ENCODE data around the gene RNF13.

The RNF13 gene

GRCh38 chr3:149983628-149984027 is 170.6 kb downstream of the RNF13 start:
- DNase-seq (ENCODE audit: low spot score) (no peak), FAIRE-seq (no peak)

GRCh38 chr3:149989307-149989706 is 176.3 kb downstream of the RNF13 start:
- no peak for FAIRE-seq
- no peak for DNase-seq (ENCODE audit: low spot score)

- FAIRE-seq (no peak), DNase-seq (ENCODE audit: low spot score) (no peak)
These were observed 177.5 kb downstream of the RNF13 start for GRCh38 chr3:149990423-149990948.

GRCh38 chr3:149992416-149993058 is 179.5 kb downstream of the RNF13 start:
- no peak for DNase-seq (ENCODE audit: low spot score)
- no peak for FAIRE-seq

- FAIRE-seq, result no peak
These were observed 185.9 kb downstream of the RNF13 start for GRCh38 chr3:149998946-149999345.

GRCh38 chr3:149999421-149999820 is 186.4 kb downstream of the RNF13 start:
- DNase-seq (ENCODE audit: low spot score), result no peak
- FAIRE-seq, result no peak

More at GRCh38 chr3:149998946-149999345, 185.9 kb downstream of the RNF13 start:
- DNase-seq (ENCODE audit: low spot score), result no peak

GRCh38 chr3:150000641-150001040 is 187.6 kb downstream of the RNF13 start:
- DNase-seq (ENCODE audit: low spot score), result no peak
- no peak for FAIRE-seq

GRCh38 chr3:150005243-150006112 is 192.5 kb downstream of the RNF13 start:
- DNase-seq (ENCODE audit: low spot score), result peak; percentile 16

GRCh38 chr3:150006794-150007193 is 193.8 kb downstream of the RNF13 start:
- DNase-seq (ENCODE audit: low spot score), result no peak
- FAIRE-seq, result no peak

More at GRCh38 chr3:150005243-150006112, 192.5 kb downstream of the RNF13 start:
- FAIRE-seq, result no peak
